Middle frontal gyrus (tissue), 1 donor: ENCODE results near the gene HEATR5B.
"Not testable (repeated sequence)": the region's sequence is repeated elsewhere in the genome, so short reads cannot be mapped to it uniquely, and the experiment has no call there.

Source experiments
- DNase-seq: peaks from one replicate; pipeline ENCODE4 v3.0.0-alpha.2; 2015; ENCODE audit warnings: low spot score; ENCODE audit errors: extremely low spot score

The HEATR5B gene

DNA sequence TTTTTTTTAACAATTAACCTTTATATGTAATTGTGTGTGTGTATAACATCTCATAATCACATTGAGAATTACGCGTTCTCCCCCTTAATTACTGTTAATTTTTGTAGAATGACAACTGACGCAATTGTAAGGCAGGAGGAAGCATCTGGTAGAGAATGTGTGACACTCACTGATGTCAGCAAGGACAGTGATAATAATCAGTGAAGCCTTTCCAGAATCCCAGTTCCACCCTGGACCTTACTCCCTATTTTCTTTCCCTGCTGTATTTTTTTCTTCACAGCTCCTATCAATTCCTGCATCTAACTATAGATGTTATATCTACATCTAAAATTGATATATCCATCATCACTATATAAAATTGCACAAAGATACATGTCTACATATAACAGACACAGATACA, 101.7 kb downstream of the HEATR5B start:
- DNase-seq, result no peak

DNA sequence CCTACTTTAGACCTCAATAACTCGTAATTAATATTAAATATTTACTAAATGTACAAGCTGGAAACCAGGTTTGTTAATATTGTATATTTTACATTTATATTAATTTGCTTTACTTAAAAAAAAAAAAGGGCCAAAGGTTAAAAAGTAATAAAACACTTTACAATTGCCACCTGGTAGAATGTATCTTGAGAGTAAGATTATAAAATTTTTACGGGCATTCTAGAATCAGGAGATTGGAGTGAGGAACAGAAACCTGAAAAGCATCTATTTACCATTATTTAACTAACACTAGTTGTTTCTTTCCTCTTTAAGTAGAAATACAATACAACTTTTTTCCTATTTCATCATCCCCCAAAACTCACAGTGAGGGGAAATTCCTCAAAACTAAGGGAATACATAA, 102.3 kb downstream of the HEATR5B start:
- DNase-seq, result no peak

DNA sequence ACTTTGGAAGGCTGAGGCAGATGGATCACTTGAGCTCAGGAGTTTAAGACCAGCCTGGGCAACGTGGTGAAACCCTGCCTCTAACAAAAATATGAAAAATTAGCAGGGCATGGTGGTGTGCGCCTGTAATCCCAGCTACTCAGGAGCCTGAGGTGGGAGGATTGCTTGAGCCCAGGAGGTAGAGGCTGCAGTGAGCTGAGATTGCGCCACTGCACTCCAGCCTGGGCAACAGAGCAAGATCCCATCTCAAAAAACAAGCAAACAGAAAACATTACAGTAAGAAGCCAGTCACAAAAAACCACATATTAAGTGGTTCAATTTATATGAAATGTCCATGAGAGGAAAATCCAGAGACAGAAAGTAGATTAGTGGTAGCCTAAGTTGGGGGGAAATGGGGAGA, 105.2 kb downstream of the HEATR5B start:
- DNase-seq, result not testable (repeated sequence)

DNA sequence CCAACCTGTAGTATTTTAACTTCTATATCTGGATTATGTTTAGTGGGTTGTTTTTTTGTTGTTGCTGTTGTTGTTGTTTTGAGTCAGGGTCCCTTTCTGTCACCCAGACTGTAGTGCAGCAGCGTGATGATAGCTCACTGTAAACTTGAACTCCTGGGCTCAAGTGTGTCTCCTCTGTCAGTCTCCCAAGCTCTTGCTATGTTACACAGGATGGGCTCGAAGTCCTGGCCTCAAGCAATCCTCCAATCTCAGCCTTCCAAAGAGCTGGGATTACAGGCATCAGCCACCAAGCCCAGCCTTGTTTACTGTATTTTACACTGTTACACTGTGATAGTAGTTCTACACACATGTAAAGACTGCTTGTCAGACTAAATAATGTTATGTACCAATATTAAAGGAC, 108.1 kb downstream of the HEATR5B start:
- no peak for DNase-seq

DNA sequence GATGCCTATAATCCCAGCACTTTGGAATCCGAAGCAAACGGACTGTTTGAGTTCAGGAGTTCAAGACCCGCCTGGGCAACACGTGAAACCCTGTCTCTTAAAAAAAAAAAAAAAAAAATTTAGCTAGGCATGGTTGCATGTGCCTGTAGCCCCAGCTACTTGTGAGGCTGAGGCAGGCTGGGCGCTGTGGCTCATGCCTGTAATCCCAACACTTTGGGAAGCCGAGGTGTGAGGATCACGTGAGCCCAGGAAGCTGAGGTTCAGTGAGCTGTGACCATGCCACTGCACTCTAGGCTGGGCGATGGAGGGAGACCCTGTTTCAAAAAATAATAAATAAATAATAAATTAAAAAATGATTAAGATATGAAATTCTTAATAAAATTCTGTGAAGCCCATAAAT, 108.9 kb downstream of the HEATR5B start:
- no peak for DNase-seq

DNA sequence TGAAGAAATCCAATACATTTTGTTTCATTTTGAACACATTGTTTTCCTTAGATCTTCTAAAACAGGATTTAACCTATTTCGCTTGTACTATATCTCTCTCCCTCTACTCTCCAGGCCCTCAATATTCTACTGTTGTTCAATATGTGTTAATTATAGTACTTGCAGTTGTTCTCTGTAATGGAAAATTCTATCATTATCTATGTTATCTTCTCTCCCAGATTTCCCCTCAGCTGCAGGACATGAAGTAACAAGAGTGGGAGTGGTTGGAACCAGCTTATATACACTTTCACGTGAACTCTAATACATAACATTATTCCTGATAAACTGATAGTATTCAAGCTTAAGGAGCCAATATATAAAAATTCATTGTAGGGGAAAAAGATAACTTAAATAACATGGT, 110.9 kb downstream of the HEATR5B start:
- DNase-seq, result no peak

DNA sequence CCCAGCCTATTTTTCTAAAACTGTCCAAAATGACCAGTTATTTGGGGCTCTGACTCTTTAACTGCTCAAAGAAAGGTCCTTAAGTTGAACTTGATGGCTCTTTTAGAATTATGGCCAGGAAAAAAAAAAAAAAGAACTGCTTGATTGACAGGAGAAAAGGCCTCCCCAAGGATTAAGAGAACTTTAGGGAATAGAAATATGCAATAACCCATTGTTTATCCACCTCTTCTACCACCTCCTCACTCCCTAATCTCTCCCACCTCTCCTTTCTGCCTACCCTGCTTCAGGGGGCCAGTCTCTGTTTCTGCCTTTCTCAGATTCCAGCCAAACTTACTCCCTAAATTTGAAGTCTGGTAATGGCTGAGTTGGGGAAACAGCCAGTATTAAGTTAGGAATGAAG, 112.2 kb downstream of the HEATR5B start:
- DNase-seq, result no peak

DNA sequence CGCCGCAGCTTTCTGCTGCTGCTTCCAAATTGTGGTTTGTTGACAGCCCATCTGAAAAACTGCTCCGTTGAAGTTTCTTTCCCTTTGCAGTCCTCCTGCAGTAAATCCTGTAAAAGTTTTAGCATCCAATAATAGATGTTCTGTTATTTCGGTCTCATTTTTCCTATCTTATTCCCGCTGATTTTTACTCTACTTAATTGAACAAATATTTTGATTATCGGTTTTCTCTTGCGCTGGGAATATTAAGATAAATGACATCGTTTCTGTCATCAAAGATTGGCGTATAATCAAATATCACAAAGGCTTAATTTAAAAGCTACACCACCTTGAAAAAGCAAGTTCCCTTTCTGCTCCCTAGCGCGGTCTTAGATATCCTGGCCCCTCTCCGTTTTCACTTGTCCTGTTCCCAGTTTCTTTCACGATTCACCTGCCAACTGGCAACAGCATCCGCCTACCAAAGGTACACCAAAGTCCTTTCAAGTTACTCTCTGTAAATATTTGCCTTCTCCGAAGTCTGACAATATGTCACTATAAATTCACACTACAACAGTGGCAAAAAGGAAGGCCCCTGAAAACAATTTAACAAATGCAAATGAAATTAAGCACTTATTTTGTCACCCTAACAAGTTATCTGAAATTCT, 116.8 kb downstream of the HEATR5B start:
- no peak for DNase-seq

DNA sequence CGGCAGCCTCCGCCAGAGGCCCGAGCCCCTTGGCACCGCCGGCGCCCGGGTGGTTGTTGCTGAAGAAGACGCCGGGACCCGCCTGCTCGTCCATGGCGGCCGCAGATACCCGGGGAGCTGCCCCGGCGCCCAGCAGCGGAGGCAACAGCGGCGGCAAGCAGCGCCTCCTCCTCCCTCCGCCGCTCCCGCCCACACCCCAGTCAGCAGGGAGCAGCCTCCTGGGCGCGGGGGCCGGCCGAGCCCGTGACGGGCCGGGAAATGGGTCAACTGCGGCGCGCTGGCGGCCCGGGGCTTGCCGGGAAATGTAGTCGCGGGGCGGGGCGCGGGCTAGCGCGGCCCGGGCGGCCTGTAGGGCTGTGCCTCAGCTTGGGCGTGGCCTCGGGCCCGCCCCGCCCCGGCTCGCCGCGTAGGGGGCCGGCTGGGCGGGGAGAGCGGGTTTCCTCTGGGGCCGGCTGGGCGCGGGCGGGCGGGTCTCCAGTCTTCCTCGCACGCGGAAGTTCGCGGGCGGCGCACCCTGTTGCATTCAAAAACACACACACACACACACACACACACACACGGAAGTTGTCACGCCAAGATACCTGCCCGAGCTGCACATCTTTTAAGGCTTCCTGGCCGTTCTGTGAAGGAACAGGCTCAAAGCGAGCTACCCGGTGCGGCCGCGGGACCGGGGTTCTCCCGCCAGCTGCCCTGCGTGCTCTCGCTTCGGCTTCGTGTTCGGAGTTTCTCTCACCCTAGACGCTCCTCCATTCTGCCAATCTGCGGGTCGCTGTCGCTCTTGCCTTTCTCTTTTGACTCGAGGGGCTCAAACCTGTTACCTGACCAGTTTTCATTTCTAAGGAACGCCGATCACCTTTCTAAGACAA, 117.6 kb downstream of the HEATR5B start, which contains the start of gene STRN:
TSS of gene STRN (minus strand) at position 167 of the 866 bp plus-strand sequence. CDS start at position 94, 73 bp downstream.
- DNase-seq, result peak; percentile 92

DNA sequence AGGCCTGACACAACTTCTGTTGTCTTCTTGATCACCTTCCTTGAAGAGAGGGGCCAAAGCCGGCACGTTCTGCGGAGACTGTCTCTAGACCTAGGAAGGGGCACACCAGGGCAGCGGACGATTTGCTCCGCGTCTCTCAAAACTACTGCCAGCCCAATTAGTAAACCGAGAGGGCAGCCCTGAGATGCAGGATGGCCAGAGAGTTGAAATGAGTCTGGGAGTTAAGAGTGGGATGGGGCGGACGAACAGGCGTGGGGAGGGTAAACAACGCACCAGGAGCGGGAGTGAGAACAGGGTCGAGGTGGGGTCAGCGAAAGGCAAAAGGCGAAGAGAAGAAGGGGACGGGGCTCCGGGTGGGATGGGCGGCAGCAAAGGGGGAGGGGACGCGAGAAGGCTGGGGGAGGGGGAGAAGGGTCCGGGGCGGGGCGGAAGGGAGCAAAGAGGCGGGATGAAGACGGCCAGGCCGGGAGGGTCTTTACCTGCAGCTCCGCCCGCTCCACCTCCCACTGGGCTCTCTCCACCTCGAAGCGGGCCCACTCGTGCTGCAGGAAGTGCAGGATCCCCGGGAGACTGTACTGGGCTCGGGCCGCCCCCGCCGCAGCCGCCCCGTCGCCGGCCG, 118.3 kb downstream of the HEATR5B start:
- DNase-seq, result no peak

DNA sequence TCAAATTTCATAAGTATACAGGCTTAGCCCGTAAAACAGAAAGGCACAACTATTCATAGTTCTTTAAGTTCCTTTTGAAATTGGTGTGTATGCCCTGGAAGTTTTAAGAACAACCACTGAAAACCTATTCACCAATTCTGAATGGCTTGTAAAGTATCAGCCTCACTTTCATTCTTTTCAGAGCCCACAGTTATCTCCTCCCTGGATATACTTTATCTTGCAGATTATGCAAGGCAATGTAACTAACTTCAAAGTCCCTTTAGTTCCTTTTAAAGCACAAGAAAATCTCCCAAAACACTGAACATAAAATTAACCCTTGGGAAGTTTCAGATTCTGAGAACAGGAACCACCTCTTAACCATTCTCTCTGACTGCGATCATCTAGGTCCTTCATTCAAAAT, 119.0 kb downstream of the HEATR5B start:
- no peak for DNase-seq

DNA sequence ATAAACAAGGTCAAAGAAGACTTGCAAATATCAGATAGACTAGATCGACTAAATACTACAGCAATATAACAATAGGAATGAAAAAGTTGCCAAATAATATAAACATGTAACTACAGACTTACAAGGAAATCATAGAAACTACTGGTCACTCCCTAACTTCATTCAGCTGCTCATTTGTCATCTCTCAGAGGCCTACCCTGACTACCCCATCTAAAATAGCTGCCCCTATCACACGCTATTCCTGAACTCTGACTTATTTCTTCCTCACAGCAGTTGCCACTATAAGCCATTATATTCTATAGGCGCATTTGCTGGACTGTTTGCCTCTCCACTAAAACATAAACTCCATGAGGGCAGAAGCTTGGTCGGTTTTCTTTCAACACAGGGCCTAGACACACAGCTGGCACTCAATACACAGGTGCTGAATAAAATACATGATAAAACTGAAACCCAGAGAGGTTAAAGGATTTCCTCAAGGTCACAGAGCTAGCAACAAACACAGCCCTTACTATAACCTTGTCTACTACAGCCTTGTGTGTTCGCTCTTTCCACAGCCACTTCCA, 119.6 kb downstream of the HEATR5B start:
- no peak for DNase-seq

DNA sequence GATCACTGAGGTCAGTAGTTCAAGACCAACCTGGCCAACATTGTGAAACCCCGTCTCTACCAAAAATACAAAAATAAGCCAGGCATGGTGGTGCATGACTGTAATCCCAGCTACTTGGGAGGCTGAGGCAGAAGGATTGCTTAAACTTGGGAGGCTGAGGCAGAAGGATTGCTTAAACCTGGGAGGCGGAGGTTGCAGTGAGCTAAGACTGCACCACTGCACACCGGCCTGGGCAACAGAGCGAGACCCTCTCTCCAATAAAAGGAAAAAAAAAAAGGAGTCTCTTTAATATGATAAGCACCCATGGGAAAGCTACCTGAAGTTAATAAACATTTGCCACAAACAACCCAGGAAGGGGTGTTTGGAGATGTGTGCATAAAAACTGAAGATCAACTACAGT, 120.4 kb downstream of the HEATR5B start:
- no peak for DNase-seq

DNA sequence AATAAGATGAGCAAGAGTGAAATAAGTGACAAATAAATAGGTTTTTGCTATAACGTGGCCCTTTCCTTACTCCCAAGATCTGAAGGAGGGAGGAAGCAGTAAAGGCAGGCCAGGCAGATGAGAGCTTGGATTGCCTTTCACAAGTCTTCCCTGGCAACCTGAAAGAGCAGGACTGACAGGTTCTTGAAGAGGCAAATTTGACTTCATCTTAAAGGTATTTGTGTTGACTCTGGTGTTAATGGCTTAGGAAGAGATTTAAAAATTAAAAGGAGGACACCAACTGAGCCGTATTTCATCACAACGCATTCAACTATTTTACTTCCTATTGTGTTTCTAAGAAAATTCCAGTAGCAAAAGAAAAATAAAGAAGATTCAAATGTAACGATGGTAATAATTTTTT, 121.1 kb downstream of the HEATR5B start:
- DNase-seq, result no peak

DNA sequence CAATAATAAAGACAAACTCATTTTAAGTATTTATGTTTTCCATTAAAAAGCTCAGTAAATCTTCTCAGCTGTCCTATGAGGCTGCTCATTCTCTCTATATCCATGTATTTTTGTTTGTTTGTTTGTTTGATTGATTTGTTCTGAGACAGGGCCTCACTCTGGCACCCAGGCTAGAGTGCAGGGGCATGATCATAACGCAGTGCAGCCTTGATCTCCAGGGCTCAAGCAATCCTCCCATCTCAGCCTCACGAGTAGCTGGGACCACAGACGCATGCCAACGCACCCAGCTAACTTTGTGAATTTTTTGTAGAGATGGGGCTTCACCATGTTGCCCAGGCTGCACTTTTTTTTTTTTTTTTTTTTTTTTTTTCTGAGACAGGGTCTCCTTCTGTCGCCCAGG, 123.4 kb downstream of the HEATR5B start:
- no peak for DNase-seq

DNA sequence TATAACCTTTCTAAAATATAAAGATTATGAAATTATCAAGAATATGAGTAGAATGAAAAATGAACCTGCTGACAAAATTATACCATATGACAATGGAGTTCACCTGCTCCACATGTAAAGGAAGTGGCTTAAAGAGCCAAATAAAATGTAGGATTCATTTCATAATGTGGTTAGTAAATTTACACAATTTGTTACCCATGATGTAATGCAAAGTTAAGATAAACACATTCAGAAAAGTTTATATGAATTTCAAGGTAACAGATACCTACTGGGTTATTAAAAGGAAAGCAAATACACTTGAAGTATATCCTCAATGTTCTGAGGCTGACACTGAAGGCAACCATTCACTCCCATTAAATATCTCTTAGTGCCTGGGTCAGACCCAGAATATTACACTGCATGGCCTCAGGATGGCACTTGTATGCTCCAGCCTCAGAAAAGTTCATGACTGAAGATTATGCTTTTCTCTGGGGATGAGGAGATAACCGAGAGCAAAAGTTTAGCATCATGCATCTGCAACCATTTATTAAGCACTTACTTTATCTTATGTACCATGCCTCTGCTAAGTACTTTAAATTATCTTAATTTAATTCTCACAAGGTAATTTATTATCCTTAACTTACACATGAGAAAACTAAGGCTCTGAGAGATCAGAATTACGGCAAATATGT, 124.0 kb downstream of the HEATR5B start:
- DNase-seq, result no peak

DNA sequence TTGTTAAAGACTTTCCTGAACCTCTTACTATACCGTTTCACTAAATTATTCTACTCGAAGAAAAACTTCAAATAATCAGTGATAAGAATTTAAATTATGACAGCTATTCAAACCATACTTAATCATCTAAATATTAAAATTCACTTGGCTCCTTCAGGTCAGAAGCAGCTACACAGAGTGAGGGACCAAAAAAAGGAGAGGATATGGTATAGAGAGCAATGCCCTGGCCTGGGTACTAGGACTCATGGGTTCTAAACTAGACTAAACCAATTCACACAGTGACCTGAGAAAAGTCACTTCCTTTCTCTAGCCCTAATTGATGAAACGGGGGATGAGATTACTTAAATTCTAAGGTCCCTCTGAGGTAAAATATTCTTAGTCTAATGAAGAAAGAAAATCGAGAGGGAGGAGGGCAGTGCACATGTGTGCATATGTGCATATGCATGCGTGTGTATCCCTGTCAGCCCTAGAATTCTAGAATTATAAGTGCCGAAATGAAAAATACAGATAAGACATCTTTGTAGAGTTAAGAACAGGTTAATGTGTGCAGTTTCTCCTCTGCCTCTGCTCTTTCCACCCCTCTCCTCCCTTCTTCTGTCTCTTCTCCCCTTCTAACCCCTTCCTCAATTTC, 129.1 kb downstream of the HEATR5B start:
- DNase-seq, result no peak

DNA sequence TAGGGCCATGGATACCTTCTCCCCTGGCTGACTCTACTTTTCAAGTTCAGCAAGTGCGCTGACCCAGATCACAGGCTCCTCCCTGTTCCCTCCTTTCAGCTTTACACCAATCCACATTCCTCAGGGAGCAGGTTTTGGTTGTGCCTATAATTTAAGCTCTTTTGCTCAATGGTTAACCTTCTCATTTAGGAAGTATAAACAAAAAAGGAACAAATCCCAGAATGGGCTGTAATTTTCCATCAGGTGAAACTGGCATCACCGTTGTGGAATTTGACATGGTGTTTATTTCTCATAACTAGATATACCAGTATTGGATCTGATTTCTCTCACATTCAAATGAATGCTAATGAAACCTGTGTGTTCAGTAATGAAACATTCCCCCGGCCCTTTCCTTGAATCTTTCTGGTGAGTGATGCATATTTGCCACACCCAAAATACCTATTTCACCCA, 131.4 kb downstream of the HEATR5B start:
- no peak for DNase-seq

DNA sequence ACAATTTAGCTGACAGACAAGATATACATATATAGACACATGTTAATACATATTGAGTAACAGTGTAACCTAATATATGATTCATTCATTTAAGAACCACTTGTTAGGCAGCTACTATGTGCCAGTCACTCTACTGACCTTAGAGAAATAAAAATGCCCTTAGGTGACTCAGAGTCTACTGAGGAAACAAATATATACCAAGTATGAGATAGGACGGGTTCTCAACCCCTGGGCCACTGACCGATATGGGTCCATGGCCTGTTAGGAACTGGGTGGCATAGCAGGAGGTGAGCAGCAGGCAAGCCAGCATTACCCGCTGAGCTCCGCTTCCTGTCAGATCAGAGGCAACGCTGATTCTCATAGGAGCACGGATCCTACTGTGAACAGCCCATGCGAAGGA, 132.6 kb downstream of the HEATR5B start:
- DNase-seq, result no peak

DNA sequence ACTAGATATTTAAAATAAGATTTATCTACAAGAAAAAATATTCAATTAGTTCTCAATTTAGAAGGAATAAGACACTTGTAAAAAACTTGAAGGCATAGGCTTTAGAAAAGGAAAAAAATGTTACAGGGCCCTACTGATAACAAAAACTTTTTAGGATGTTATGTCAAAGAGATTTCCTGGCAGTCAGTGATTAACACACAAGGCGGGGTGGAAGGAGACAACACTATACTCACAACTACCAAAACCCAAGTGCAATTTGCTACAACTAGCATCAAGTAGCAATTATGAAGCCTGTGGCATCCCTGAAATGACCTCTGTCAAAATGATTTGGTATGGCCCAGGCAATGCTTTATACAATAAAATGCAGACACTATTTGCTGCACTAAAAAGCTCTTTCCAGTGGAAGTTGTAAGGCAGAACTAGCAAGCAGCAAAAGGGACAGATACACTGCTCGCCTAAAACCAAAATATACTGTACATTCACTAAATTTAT, 133.1 kb downstream of the HEATR5B start:
- DNase-seq, result no peak

DNA sequence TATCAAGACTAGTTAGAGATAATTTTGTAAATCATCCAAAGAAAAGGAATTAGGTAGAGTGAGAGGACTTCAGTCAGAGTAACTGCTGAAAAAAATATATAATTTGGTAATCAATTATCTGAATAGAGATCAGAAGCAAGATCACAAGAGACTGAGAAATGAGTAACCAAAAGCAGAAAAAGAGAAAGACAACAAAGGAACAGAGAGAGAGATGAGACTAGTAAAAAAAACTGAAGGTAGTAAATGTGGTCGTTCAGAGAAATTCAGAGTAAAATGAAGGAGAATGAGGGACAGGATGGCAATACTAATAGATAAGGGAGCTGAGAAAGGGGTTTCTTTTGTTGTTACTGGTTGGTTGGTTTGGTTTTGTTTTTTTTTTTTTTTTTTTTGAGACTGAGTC, 134.3 kb downstream of the HEATR5B start:
- DNase-seq, result no peak
